WTC11 (cell line): Measurements from ENCODE around the gene DNAH8.

Source experiments
- CDX4 ChIP-seq: fragments of 250-450 bp; sonication (Bioruptor Pico); IDR thresholded peaks from 2 replicates; pipeline ENCODE4 v1.9.0; 2021; ENCODE audit warnings: moderate library complexity, mild to moderate bottlenecking, inconsistent platforms, borderline replicate concordance
- E2F4 ChIP-seq: sonication (generic); formaldehyde crosslinking; IDR thresholded peaks from 2 replicates; pipeline ENCODE4 v1.8.1; 2022; ENCODE audit warnings: low read depth, mild to moderate bottlenecking, moderate library complexity, missing genetic modification reagents, borderline replicate concordance
- FOXK1 ChIP-seq: sonication (generic); formaldehyde crosslinking; IDR thresholded peaks from 2 replicates; pipeline ENCODE4 v1.8.0; 2022; ENCODE audit warnings: mild to moderate bottlenecking, moderate library complexity, missing genetic modification reagents
- MYBL2 ChIP-seq: sonication (generic); formaldehyde crosslinking; IDR thresholded peaks from 2 replicates; pipeline ENCODE4 v1.8.1; 2023; ENCODE audit warnings: mild to moderate bottlenecking, moderate library complexity, missing genetic modification reagents
- NR1H2 ChIP-seq: sonication (generic); formaldehyde crosslinking; IDR thresholded peaks from 2 replicates; pipeline ENCODE4 v1.9.0; 2021; ENCODE audit warnings: mild to moderate bottlenecking, moderate library complexity, missing genetic modification reagents
- NR2C2 ChIP-seq: sonication (generic); formaldehyde crosslinking; IDR thresholded peaks from 2 replicates; pipeline ENCODE4 v1.8.0; 2022; ENCODE audit warnings: mild to moderate bottlenecking, missing genetic modification reagents
- OVOL2 ChIP-seq: fragments of 250-450 bp; sonication (Bioruptor Pico); IDR thresholded peaks from 2 replicates; pipeline ENCODE4 v1.9.0; 2021; ENCODE audit warnings: mild to moderate bottlenecking, borderline replicate concordance
- PREB ChIP-seq: sonication (generic); formaldehyde crosslinking; IDR thresholded peaks from 2 replicates; pipeline ENCODE4 v1.8.1; 2022; ENCODE audit warnings: mild to moderate bottlenecking, missing genetic modification reagents, moderate library complexity, borderline replicate concordance
- SP1 ChIP-seq: sonication (generic); formaldehyde crosslinking; conservative IDR thresholded peaks from 2 replicates; pipeline ENCODE4 v1.8.1; 2022; ENCODE audit warnings: missing genetic modification reagents
- TF ChIP-seq, protein P1 (sequence below): fragments of 200-600 bp; IDR thresholded peaks from 2 replicates; pipeline ENCODE4 v1.8.0; 2022; ENCODE audit warnings: antibody characterized with exemption
- TF ChIP-seq, protein P2 (sequence below): sonication (generic); formaldehyde crosslinking; IDR thresholded peaks from 2 replicates; pipeline ENCODE4 v1.8.1; 2023; ENCODE audit warnings: mild to moderate bottlenecking, missing genetic modification reagents, moderate library complexity

- TF ChIP-seq OVOL2 (CRISPR knock-in tag) (no peak), MYBL2 (no peak), PREB (no peak), NR2C2 (CRISPR knock-in tag) (no peak), SP1 (no peak), FOXK1 (CRISPR knock-in tag) (no peak), CDX4 (no peak), E2F4 (no peak), NR1H2 (CRISPR knock-in tag) (no peak)
- TF ChIP-seq, protein P1, sequence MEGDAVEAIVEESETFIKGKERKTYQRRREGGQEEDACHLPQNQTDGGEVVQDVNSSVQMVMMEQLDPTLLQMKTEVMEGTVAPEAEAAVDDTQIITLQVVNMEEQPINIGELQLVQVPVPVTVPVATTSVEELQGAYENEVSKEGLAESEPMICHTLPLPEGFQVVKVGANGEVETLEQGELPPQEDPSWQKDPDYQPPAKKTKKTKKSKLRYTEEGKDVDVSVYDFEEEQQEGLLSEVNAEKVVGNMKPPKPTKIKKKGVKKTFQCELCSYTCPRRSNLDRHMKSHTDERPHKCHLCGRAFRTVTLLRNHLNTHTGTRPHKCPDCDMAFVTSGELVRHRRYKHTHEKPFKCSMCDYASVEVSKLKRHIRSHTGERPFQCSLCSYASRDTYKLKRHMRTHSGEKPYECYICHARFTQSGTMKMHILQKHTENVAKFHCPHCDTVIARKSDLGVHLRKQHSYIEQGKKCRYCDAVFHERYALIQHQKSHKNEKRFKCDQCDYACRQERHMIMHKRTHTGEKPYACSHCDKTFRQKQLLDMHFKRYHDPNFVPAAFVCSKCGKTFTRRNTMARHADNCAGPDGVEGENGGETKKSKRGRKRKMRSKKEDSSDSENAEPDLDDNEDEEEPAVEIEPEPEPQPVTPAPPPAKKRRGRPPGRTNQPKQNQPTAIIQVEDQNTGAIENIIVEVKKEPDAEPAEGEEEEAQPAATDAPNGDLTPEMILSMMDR: no peak
- TF ChIP-seq, protein P2, sequence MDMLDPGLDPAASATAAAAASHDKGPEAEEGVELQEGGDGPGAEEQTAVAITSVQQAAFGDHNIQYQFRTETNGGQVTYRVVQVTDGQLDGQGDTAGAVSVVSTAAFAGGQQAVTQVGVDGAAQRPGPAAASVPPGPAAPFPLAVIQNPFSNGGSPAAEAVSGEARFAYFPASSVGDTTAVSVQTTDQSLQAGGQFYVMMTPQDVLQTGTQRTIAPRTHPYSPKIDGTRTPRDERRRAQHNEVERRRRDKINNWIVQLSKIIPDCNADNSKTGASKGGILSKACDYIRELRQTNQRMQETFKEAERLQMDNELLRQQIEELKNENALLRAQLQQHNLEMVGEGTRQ (CRISPR knock-in tag): no peak
Observed at GRCh38 chr6:38701551-38701950, 13.6 kb upstream of the DNAH8 start.
